OCI-M2 (cell line): ENCODE data around the gene MAGI1.
"Not testable (repeated sequence)": the region's sequence is repeated elsewhere in the genome, so short reads cannot be mapped to it uniquely, and the experiment has no call there.

Experiments used
- DNase-seq: peaks from one replicate; lab custom pipeline; 2025; ENCODE audit not compliant: unreplicated experiment; lab: John Stamatoyannopoulos, UW

MAGI1 gene

DNA sequence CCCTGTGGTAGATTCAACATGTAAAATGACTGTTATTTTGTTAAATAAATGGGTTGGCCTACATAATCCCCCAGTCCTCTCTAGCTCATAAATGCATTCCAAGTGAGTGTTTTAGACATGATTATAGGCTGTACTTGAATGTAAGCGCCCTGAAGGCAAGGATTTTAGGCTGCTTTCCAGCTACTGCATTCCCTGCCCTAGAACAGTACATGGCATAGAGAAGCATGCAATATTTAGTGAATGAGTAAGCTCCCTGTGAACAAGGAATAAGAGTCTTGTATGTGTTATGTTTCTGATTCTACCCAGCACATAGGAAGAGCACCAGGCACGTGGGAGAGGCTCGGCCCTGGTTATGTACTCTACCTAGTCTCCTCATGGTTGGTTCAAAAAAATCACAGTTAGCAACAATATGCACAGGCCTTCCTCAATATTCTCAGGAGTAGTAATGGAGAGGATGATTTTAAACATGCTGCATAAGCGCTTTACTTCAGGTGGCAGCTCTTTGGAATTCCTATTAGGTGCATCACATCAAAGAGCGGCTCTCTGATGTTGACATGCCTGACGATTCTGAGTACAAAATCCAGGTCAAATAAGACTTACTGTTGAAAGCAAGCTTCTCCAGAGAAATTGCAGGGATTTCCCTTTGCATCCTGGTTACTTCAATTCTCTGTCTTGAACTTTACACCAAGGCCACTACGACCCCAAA, 456.6 kb downstream of the MAGI1 start:
- DNase-seq, result no peak

GRCh38 chr3:65581313-65581712, 457.4 kb downstream of the MAGI1 start:
- DNase-seq, result no peak

DNA sequence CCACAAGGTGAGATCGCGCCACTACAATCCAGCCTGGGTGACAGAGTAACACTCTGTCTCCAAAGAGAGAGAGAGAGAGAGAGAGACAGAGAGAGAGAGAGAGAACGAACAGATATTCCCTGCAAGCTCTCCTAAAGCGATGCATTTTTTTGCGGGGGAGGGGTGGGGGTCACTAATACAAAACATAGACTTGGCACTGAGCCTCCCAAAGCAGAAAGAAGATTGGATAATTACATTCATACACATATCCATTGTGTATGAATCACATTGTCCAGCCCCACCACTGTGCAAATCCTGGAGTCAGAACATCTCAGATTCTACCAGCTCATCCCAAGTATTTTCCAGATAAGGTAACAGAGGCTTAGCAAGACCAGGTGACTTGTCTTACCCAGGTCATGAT, 459.9 kb downstream of the MAGI1 start:
- DNase-seq, result no peak

DNA sequence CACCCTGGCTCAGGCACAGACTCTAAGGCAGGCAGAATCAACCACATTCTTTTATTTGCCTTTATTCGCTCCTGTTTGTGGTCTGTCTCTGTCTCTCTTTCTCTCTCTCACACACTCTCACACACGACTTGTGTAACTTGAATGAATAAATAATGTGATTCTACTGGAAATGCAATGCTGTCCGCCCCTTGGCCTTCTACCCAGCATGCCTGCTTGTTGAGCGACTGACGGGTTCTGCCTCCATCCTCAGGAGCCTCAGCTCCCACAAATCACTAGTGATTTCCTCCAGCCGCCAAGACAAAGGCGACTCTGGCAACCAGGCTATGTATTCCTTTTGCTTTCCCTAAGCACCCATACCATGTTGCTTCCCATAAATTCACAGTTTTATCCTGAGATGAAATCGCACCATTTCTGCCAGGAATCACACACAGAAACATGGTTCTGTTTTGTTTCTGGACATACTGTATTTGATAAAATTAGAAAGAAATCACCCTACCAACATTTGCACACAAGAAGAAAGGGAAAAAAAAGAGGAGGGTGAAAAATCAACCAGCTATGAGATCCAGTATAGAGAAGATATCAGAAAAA, 460.8 kb downstream of the MAGI1 start:
- DNase-seq, result no peak

DNA sequence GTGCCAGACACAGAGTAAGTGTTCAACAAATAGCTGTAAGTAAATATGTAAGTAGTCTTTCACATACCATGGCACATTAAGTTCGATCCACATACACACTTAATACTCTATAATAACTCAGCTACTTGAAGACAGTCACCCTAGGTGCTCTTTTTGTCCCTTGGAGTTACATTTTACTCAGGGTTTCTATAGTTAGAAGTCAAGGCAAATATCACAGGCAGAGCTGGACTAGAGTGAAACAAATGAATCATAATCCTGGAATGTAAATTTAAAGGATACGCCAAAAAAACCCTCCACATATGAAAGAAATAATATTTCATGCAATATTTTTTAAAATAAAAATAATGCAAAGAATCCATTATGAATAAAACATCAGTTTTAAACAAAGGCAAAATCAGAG, 461.8 kb downstream of the MAGI1 start:
- DNase-seq, result no peak

DNA sequence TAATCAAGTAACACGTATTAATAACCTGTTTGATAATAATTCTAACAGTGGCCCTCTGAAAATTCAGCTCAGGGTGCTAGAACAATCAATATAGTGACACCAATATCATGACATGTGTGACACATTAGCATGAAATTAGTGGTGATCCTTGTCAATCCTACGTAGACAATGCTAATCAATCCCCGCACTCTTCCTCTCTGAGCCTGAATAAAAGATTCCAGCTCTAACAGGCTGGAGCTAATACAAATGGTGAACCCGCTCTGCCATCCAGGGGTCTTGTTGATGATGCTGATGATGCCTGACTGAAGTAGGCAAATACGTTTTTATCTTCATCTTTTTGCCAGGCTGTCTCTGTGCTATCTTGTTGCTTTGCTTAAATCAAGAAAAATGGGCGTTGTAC, 462.5 kb downstream of the MAGI1 start:
- DNase-seq, result no peak

DNA sequence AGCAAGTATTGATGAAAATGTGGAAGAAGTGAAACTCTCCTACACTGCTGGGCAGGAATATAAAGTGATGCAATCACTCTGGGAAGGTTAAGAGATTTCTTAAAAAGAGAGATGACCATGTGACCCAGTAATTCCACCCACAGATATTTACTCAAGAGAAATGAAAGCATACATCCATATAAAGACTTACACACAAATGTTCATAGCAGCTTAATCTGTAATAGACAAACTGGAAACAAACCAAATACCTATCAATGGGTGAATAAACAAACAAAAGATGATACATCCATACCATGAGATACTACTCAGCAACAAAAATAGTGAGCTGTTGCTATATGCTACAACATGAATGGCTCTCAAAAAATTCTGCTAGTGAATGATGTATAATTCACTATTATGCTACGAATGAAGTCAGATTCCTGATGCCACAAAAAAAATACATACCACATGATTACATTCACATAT, 463.3 kb downstream of the MAGI1 start:
- no peak for DNase-seq

DNA sequence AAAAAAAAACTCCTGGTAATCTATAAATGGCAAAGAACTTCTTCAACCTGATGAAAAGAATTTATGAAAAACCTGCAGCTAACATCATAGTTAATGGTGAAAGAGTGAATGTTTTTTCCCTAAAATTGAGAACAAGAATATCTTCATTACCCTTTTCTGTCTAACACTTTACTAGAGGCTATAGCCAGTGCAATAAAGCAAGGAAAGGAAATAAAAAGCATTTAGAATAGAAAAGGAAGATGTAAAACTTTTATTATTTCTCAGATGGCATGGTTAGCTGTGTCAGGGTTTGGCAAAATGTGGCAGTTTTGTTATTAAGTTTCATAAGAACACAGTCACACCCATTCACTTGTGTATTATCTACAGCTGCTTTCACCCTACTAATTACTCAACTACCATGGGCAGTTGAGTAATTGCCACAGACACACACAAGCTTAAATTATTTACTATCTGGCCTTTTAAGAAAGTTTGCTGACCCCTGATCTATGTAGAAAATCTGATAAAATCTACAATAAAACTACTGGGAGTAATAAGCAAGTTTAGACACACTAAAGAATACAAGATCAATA, 465.1 kb downstream of the MAGI1 start:
- no peak for DNase-seq

DNA sequence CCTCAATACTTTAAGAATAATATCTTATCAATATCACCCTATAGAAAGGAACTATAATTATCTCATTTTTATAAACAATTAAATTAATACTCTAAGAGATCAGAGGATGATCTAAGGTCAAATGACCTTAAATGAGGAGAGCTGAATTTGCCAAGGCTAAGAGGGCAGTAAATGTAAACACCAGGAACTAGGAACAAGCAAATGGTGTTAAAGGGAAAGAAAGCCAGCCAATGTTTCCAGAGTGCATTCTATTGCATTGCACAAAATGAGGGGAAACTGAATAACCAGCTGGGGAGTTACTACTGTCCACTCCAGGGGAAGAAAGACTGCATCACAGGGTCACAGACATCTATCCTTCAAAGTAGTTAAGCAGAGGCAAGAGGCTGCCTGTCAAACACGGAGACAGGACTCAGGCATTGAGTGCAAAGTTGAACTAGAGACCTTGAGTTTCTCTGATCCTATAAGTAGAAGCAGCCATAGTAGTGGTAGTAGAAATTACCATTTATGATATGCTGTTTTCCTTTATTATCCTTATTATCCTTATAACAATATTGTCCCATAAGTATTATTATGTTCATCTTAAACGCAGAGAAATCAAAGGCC, 466.4 kb downstream of the MAGI1 start:
- DNase-seq, result no peak

DNA sequence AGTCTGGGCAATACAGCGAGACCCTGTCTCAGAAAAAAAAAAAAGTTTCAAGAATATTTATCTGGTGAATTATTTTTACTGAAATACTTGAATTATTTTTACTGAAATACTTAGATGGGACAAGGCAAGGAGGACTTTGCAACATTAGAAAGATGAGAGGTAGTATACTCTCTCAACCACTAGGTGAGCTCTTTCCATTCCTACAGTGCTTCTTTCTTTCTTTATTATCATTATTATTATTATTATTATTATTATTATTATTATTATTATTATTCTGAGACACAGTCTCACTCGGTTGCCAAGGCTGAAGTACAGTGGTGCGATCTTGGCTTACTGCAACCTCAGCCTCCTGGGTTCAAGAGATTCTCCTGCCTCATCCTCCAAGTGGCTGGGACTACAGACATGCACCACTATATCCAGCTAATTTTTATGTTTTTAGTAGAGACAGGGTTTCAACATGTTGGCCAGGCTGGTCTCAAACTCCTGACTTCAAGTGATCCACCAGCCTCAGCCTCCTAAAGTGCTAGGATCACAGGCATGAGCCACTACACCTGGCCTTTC, 468.8 kb downstream of the MAGI1 start:
- no peak for DNase-seq

- DNase-seq, result no peak
These were observed 469.6 kb downstream of the MAGI1 start for GRCh38 chr3:65569129-65569528.

DNA sequence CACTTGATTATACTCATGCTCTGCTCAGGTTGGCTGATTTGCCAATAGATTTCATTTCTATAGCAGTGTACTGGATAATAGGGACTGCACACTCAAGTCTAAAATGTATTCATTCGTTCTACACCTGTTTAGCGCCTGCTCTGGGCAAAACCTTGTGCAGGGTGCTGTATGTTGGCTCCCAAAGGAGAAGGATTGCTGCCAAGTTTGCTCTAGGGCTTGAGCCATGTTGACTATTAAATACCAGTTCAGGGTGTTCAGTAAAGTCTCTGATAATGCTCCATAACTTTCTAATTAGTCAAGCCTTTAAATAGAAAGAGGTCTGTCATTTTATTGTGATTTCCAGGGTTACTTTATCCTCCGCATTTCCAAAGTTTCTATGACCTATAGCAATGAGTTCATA, 470.2 kb downstream of the MAGI1 start:
- DNase-seq, result no peak

DNA sequence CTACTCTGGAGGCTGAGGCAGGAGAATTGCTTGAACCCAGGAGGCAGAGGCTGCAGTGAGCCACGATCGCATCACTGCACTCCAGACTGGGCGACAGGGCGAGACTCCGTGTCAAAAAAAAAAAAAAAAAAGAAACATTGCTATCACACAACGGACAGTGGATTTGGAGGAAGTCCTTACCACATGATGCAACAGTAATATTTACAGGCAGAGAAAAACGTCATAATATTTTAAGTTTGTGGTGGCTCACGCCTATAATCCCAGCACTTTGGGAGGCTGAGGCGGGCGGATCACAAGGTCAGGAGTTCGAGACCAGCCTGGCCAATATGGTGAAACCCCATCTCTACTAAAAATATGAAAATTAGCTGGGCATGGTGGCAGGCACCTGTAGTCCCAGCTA, 473.0 kb downstream of the MAGI1 start:
- not testable (repeated sequence) for DNase-seq

- no peak for DNase-seq
These were observed 474.2 kb downstream of the MAGI1 start for GRCh38 chr3:65564483-65564882.

DNA sequence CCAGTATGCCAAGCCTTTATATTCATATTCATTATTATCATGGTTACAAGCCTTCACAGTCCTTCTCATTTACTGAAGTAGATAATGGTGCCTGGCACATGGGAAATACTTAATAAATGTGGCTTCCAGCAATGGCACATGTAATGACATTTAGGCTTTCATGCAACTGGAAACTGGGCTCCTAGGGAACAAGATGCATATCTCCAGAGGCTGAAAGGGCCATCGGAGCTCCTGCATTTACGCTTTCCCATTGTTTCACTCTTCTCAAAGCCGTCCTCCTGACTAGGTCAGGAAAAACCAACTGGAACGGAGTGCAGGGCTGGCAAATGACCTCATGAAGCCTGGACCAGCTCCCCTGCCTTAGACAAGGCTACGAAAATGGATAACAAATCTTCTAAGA, 474.9 kb downstream of the MAGI1 start:
- DNase-seq, result no peak

GRCh38 chr3:65562447-65562846, 476.3 kb downstream of the MAGI1 start:
- no peak for DNase-seq

GRCh38 chr3:65561617-65562016, 477.1 kb downstream of the MAGI1 start:
- no peak for DNase-seq

GRCh38 chr3:65560901-65561300, 477.8 kb downstream of the MAGI1 start:
- no peak for DNase-seq

GRCh38 chr3:65560133-65560532, 478.6 kb downstream of the MAGI1 start:
- no peak for DNase-seq

- DNase-seq, result no peak
These were observed 479.1 kb downstream of the MAGI1 start for GRCh38 chr3:65559643-65560042.

DNA sequence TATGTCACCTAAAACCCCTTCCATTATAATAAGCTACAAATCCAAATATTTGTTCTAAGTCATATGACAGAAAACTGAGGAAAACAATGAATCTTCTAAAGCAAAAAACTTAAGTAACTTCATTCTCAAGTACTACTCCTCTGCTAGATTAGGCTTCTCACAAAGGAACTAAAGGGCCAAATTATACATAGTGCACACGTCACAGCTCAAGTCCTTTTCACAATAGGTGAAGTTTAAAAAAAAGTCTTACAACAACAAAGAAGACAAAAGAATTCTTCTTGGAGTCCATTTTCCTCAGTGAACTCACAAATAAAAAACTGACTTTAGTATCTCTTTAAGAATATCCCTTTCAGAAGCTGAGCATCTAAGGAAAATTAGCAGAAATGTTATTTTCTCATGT, 479.9 kb downstream of the MAGI1 start:
- no peak for DNase-seq
